ENCODE measurements around the gene OLFM4.

DNA sequence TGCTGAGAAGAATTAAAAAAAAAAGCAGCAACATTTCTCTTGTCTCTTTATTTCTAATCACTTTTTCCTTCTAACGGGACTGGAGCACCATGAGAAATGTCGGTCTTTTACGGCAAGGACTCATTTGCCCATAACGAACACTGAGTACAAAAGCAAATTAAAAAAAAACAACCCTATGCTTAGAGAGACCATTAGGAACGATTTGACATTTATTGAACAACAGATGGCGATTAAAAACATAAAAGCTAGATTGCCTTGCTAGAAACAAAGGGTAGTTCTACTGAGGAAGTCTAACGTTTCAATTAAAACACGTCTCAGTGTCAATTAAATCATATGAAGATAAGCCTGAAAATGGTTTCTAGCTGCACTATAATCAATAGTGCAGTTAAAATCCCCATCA is 51.1 kb downstream of the OLFM4 start:
- TF ChIP-seq, protein P1, sequence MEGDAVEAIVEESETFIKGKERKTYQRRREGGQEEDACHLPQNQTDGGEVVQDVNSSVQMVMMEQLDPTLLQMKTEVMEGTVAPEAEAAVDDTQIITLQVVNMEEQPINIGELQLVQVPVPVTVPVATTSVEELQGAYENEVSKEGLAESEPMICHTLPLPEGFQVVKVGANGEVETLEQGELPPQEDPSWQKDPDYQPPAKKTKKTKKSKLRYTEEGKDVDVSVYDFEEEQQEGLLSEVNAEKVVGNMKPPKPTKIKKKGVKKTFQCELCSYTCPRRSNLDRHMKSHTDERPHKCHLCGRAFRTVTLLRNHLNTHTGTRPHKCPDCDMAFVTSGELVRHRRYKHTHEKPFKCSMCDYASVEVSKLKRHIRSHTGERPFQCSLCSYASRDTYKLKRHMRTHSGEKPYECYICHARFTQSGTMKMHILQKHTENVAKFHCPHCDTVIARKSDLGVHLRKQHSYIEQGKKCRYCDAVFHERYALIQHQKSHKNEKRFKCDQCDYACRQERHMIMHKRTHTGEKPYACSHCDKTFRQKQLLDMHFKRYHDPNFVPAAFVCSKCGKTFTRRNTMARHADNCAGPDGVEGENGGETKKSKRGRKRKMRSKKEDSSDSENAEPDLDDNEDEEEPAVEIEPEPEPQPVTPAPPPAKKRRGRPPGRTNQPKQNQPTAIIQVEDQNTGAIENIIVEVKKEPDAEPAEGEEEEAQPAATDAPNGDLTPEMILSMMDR (IDR thresholded peaks at IDR 0.05), result no peak
- no peak for TF ChIP-seq POLR2A (IDR thresholded peaks at IDR 0.05)
